ENCODE results near the gene ELANE.

DNA sequence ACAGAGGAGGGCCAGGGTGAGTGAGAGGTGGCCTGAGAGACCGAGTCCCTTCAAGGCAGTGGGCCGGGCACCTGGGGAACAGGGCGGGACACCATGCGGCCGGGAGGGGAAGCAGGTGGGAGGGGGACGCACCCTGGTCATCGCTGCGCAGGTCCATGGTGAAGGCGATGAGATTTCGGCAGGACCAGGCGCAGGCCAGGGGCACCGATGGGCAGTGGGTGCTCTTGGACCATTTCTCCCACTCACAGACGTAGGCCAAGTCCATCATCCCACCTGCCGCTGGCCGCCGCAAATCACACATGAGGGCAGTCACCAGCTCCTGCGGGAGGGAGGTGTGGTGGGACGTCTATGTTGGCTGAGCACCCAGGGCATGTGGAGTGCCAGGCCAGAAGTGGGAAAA, 38.7 kb downstream of the ELANE start:
- TF ChIP-seq, protein P1, sequence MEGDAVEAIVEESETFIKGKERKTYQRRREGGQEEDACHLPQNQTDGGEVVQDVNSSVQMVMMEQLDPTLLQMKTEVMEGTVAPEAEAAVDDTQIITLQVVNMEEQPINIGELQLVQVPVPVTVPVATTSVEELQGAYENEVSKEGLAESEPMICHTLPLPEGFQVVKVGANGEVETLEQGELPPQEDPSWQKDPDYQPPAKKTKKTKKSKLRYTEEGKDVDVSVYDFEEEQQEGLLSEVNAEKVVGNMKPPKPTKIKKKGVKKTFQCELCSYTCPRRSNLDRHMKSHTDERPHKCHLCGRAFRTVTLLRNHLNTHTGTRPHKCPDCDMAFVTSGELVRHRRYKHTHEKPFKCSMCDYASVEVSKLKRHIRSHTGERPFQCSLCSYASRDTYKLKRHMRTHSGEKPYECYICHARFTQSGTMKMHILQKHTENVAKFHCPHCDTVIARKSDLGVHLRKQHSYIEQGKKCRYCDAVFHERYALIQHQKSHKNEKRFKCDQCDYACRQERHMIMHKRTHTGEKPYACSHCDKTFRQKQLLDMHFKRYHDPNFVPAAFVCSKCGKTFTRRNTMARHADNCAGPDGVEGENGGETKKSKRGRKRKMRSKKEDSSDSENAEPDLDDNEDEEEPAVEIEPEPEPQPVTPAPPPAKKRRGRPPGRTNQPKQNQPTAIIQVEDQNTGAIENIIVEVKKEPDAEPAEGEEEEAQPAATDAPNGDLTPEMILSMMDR (conservative IDR thresholded peaks at IDR 0.05; ENCODE audit: low read length): no peak
- no peak for TF ChIP-seq EZH2phosphoT487 (IDR thresholded peaks at IDR 0.05; ENCODE audit: borderline replicate concordance, low read depth, low read length)

Measured in OCI-LY7 (cell line).